CD14-positive monocyte (primary cell): ENCODE data around the gene BCKDHB. TPM values are rescaled to one million over a fixed set of nuclear protein-coding genes. Genes with fewer than 3 reads are reported as not detected.

Experiments used
- DNase-seq, 3 donors: peaks; one replicate each; pipeline ENCODE4 v3.0.0-alpha.2; 2011 to 2022
- H2AFZ ChIP-seq: 2 replicates; pipeline ENCODE4 v1.6.0; 2012; ENCODE audit warnings: mild to moderate bottlenecking, low read depth, low read length, inconsistent platforms; ENCODE audit not compliant: insufficient read depth, poor library complexity, severe bottlenecking
- H3K27ac ChIP-seq, 2 donors: 1 replicate in 1 of 2; 2 replicates in 1 of 2; pipeline ENCODE4 v1.5.1; 2012 to 2013; ENCODE audit warnings: low read length in 2 of 2, control low read depth in 1 of 2, inconsistent platforms in 1 of 2, low read depth in 1 of 2, mild to moderate bottlenecking in 1 of 2
- H3K27me3 ChIP-seq, 2 donors: one replicate each; pipeline versions ENCODE4 v1.6.0 to v1.6.1; 2011 to 2013; ENCODE audit warnings: low read length in 2 of 2; ENCODE audit not compliant: control insufficient read depth in 2 of 2, insufficient read depth in 2 of 2
- H3K36me3 ChIP-seq, 2 donors: replicated peaks in 1 of 2; 1 replicate in 1 of 2; 2 replicates in 1 of 2; pipeline versions ENCODE4 v1.5.1 to v1.6.1; 2012 to 2013; ENCODE audit warnings: low read length in 2 of 2, control low read depth in 1 of 2, inconsistent platforms in 1 of 2, mild to moderate bottlenecking in 1 of 2; ENCODE audit not compliant: insufficient read depth in 2 of 2, control insufficient read depth in 1 of 2
- H3K4me1 ChIP-seq, 2 donors: 1 replicate in 1 of 2; 2 replicates in 1 of 2; pipeline versions ENCODE4 v1.5.1 to v1.6.1; 2012 to 2013; ENCODE audit warnings: low read length in 2 of 2, control low read depth in 1 of 2, inconsistent platforms in 1 of 2, mild to moderate bottlenecking in 1 of 2, moderate library complexity in 1 of 2; ENCODE audit not compliant: insufficient read depth in 2 of 2, control insufficient read depth in 1 of 2
- H3K4me2 ChIP-seq: replicated peaks from 2 replicates; pipeline ENCODE3; 2012; ENCODE audit warnings: low read length, moderate library complexity, mild to moderate bottlenecking; ENCODE audit not compliant: poor library complexity, severe bottlenecking; ENCODE audit errors: extremely low read depth
- H3K4me3 ChIP-seq, 3 experiments: fragments of 200-600 bp in 1 of 3; sonication (generic) in 1 of 3; replicated peaks in 1 of 3; 1 replicate in 2 of 3; 2 replicates in 1 of 3; pipeline ENCODE4 v1.5.1; 2011 to 2013; ENCODE audit warnings: low read length in 3 of 3, mild to moderate bottlenecking in 3 of 3, control low read depth in 2 of 3, low read depth in 2 of 3, inconsistent platforms in 1 of 3, moderate library complexity in 1 of 3
- H3K79me2 ChIP-seq: 2 replicates; pipeline ENCODE4 v1.6.0; 2012; ENCODE audit warnings: mild to moderate bottlenecking, control low read depth, inconsistent platforms, low read length, moderate library complexity; ENCODE audit not compliant: insufficient read depth
- H3K9ac ChIP-seq: 2 replicates; pipeline ENCODE4 v1.6.0; 2017; ENCODE audit warnings: low read length, mild to moderate bottlenecking; ENCODE audit not compliant: insufficient read depth, poor library complexity, severe bottlenecking
- H3K9me3 ChIP-seq, 2 donors: replicated peaks in 1 of 2; 1 replicate in 1 of 2; 2 replicates in 1 of 2; pipeline versions ENCODE4 v1.5.1 to v1.6.1; 2012 to 2013; ENCODE audit warnings: low read length in 2 of 2, control low read depth in 1 of 2; ENCODE audit not compliant: control insufficient read depth in 1 of 2, insufficient read depth in 1 of 2
- H4K20me1 ChIP-seq: 2 replicates; pipeline ENCODE4 v1.6.0; 2012; ENCODE audit warnings: mild to moderate bottlenecking, low read length, control low read depth, moderate library complexity; ENCODE audit not compliant: insufficient read depth
- H3K27ac Mint-ChIP-seq, 7 donors: one replicate each; pipeline ENCODE4 v1.8.0; 2020; ENCODE audit warnings: mild to moderate bottlenecking in 7 of 7, mixed read lengths in 7 of 7, moderate library complexity in 6 of 7, inconsistent platforms in 2 of 7
- H3K27me3 Mint-ChIP-seq, 3 donors: one replicate each; pipeline ENCODE4 v1.8.0; 2021 to 2022; ENCODE audit warnings: low read depth in 3 of 3, mild to moderate bottlenecking in 3 of 3, mixed read lengths in 3 of 3, moderate library complexity in 3 of 3, inconsistent platforms in 1 of 3
- H3K36me3 Mint-ChIP-seq, 2 donors: one replicate each; pipeline ENCODE4 v1.8.0; 2020; ENCODE audit warnings: mixed read lengths in 2 of 2, inconsistent platforms in 1 of 2, mild to moderate bottlenecking in 1 of 2
- H3K4me1 Mint-ChIP-seq: one replicate; pipeline ENCODE4 v1.8.0; 2020; ENCODE audit warnings: mild to moderate bottlenecking, mixed read lengths
- H3K4me3 Mint-ChIP-seq, 2 donors: one replicate each; pipeline ENCODE4 v1.8.0; 2020; ENCODE audit warnings: mild to moderate bottlenecking in 2 of 2, mixed read lengths in 2 of 2, moderate library complexity in 1 of 2
- H3K9me3 Mint-ChIP-seq, 7 donors: one replicate each; pipeline ENCODE4 v1.8.0; 2020 to 2022; ENCODE audit warnings: mixed read lengths in 7 of 7, mild to moderate bottlenecking in 6 of 7, moderate library complexity in 6 of 7, inconsistent platforms in 2 of 7
- intact Hi-C, 2 donors: fragments of 100-400 bp; cut with micrococcal nuclease; formaldehyde crosslinking; loops; one replicate each; pipeline versions ENCODE4 v1.15.0 to v1.15.1; 2023
- polyA plus RNA-seq, 3 donors: library from polyadenylated mRNA; depleted of rRNA in 1 of 3; unstranded in 2 of 3; stranded (reverse) in 1 of 3; fragments of 300-500 nt in 2 of 3; fragments of >200 nt in 1 of 3; fragmentation: Illumina TruSeq in 2 of 3; gene quantifications; 1 replicate in 2 of 3; 2 replicates in 1 of 3; pipeline ENCODE4 v1.2.3, GENCODE V29; 2012 to 2021
- TF ChIP-seq, protein P1 (sequence below): fragments of 200-600 bp; IDR thresholded peaks from one replicate; pipeline ENCODE4 v1.8.0; 2022; ENCODE audit warnings: antibody characterized with exemption, mild to moderate bottlenecking

Gene BCKDHB
- polyA plus RNA-seq, 3 donors = 1.8 to 4.6 (median 4.0) TPM

DNA sequence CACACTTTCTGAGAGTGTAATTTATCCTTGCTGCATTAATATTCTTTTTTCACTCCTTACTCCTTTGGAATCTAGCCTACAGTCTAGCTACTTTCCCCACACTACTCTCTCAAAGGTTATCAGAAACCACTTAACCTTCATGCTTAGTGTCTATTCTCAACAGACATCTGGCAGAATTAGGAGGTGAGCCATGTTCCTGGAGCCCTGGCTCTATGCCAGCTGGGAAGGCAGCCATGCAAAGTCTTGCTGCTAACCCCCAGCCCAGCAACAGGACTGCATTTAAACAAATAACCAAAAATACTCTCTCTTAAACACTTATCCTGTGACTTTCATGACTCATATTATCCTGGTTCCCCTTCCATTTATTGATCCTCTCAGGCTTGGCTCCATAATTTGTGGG, 260.2 kb downstream of the BCKDHB start:
- Histone ChIP-seq H3K36me3 (no peaks in the 10 kb centered on the region), H3K4me3 (no peak overlapping the region), H3K9ac (no peak overlapping the region), H2AFZ (no peak overlapping the region), H4K20me1 (no peaks in the 10 kb centered on the region), H3K9me3 (peaks cover 0 to 3% of the 10 kb centered on the region in 2 donors), H3K27ac (no peak overlapping the region), H3K79me2 (no peaks in the 10 kb centered on the region), H3K4me2 (no peak overlapping the region), H3K4me1 (no peaks in the 10 kb centered on the region), H3K27me3 (no peaks in the 10 kb centered on the region)
- Mint-ChIP-seq H3K27me3 (peaks cover 0 to 2% (median 1%) of the 10 kb centered on the region in 3 donors), H3K27ac (no peak overlapping the region), H3K36me3 (no peaks in the 10 kb centered on the region), H3K4me1 (no peaks in the 10 kb centered on the region), H3K4me3 (no peak overlapping the region), H3K9me3 (peaks cover 2 to 16% (median 4%) of the 10 kb centered on the region in 7 donors)
- DNase-seq = no peak
- intact Hi-C loops = no loop called here
- TF ChIP-seq, protein P1, sequence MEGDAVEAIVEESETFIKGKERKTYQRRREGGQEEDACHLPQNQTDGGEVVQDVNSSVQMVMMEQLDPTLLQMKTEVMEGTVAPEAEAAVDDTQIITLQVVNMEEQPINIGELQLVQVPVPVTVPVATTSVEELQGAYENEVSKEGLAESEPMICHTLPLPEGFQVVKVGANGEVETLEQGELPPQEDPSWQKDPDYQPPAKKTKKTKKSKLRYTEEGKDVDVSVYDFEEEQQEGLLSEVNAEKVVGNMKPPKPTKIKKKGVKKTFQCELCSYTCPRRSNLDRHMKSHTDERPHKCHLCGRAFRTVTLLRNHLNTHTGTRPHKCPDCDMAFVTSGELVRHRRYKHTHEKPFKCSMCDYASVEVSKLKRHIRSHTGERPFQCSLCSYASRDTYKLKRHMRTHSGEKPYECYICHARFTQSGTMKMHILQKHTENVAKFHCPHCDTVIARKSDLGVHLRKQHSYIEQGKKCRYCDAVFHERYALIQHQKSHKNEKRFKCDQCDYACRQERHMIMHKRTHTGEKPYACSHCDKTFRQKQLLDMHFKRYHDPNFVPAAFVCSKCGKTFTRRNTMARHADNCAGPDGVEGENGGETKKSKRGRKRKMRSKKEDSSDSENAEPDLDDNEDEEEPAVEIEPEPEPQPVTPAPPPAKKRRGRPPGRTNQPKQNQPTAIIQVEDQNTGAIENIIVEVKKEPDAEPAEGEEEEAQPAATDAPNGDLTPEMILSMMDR = no peak

DNA sequence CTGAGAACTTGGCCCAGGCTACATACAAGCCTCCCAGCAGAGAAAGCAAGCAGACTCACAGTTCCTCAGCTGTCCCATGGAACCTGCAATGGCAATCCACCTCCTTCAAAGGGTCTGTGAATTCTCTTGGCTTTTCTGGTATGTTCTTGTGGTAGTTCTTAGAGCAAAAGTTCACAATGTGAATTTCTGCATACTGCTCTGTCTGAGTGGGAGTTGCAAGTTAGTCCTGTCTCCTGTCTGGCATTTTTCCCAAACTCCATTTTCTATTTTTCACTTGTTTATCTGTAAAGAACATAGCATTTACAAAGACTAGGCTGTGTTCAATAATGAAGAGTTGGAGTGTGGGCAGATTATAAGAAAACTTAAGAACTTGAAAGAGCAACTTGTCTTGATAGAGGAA, 269.9 kb downstream of the BCKDHB start:
- intact Hi-C loops = no loop called here
- Histone ChIP-seq H3K9me3 (peaks cover 11 to 12% of the 10 kb centered on the region in 2 donors), H3K4me3 (no peak overlapping the region), H3K27ac (no peak overlapping the region), H3K4me1 (no peaks in the 10 kb centered on the region), H3K9ac (no peak overlapping the region), H3K27me3 (no peaks in the 10 kb centered on the region), H3K36me3 (no peaks in the 10 kb centered on the region), H3K79me2 (no peaks in the 10 kb centered on the region), H2AFZ (no peak overlapping the region), H3K4me2 (no peak overlapping the region), H4K20me1 (no peaks in the 10 kb centered on the region)
- Mint-ChIP-seq H3K4me1 (no peaks in the 10 kb centered on the region), H3K27ac (no peak overlapping the region), H3K36me3 (no peaks in the 10 kb centered on the region), H3K9me3 (peaks cover 3 to 23% (median 7%) of the 10 kb centered on the region in 7 donors), H3K27me3 (peaks cover 0 to 2% (median 0%) of the 10 kb centered on the region in 3 donors), H3K4me3 (no peak overlapping the region)
- TF ChIP-seq, protein P1 = no peak
- no peak for DNase-seq
